PC-9 (cell line): ENCODE measurements around the gene EDEM1. TPM values are rescaled to one million over a fixed set of nuclear protein-coding genes. Genes with fewer than 3 reads are reported as not detected.
"Not testable (repeated sequence)": the region's sequence is repeated elsewhere in the genome, so short reads cannot be mapped to it uniquely, and the experiment has no call there.

Experiments
- BruUV-seq: library from RNA; stranded (reverse); fragments of 400-500 nt; replicated peaks from 2 replicates; lab custom pipeline; 2021; lab: Mats Ljungman, UMichigan
- CTCF ChIA-PET: fragments of 300-600 bp; sonication (Branson Sonifier 250); formaldehyde crosslinking; loops from one replicate; lab custom pipeline; 2022; ENCODE audit warnings: antibody characterized with exemption; lab: Charles Lee
- POLR2A ChIA-PET: fragments of 300-600 bp; sonication (Branson Sonifier 250); formaldehyde crosslinking; loops from one replicate; lab custom pipeline; 2022; ENCODE audit warnings: antibody characterized with exemption; ENCODE audit not compliant: unreplicated experiment; lab: Charles Lee
- DNase-seq, 2 experiments: peaks; one replicate each; pipeline versions ENCODE4 v3.0.0 to v3.0.0-alpha.2; 2015 to 2022; ENCODE audit warnings: mixed read lengths in 1 of 2
- H2AFZ ChIP-seq: fragments of 200-600 bp; sonication (generic); 2 replicates; pipeline ENCODE4 v1.8.1; 2017; ENCODE audit warnings: antibody characterized with exemption
- H3F3A ChIP-seq: fragments of 200-600 bp; sonication (generic); 2 replicates; pipeline ENCODE4 v1.8.1; 2017; ENCODE audit warnings: antibody characterized with exemption, mild to moderate bottlenecking, low read depth; ENCODE audit not compliant: insufficient read depth
- H3K27ac ChIP-seq: fragments of 200-600 bp; sonication (generic); 2 replicates; pipeline ENCODE4 v1.6.1; 2016; ENCODE audit warnings: mixed run types
- H3K27me3 ChIP-seq: fragments of 200-600 bp; sonication (generic); 2 replicates; pipeline ENCODE4 v1.6.1; 2016; ENCODE audit warnings: low read depth, mixed run types; ENCODE audit not compliant: insufficient read depth
- H3K36me3 ChIP-seq: fragments of 200-600 bp; sonication (generic); 2 replicates; pipeline ENCODE4 v1.6.1; 2016; ENCODE audit warnings: low read depth, mixed run types
- H3K4me1 ChIP-seq: fragments of 200-600 bp; sonication (generic); replicated peaks from 2 replicates; pipeline ENCODE4 v1.6.1; 2016; ENCODE audit warnings: mixed run types; ENCODE audit not compliant: insufficient read depth
- H3K4me2 ChIP-seq: fragments of 200-600 bp; sonication (generic); 2 replicates; pipeline ENCODE4 v1.6.1; 2017; ENCODE audit warnings: mixed run types
- H3K4me3 ChIP-seq: fragments of 200-600 bp; sonication (generic); 2 replicates; pipeline ENCODE4 v1.6.1; 2016; ENCODE audit warnings: mixed run types
- H3K79me2 ChIP-seq: fragments of 200-600 bp; sonication (generic); 2 replicates; pipeline ENCODE4 v1.6.1; 2017; ENCODE audit warnings: low read depth, mixed run types
- H3K9me2 ChIP-seq: fragments of 200-600 bp; sonication (generic); 2 replicates; pipeline ENCODE4 v1.8.1; 2017; ENCODE audit warnings: mild to moderate bottlenecking; ENCODE audit not compliant: insufficient read depth
- H3K9me3 ChIP-seq: fragments of 200-600 bp; sonication (generic); 2 replicates; pipeline ENCODE4 v1.8.1; 2016; ENCODE audit warnings: low read depth; ENCODE audit not compliant: insufficient read depth
- H4K20me1 ChIP-seq: fragments of 200-600 bp; sonication (generic); 2 replicates; pipeline ENCODE4 v1.8.1; 2017; ENCODE audit not compliant: insufficient read depth
- EZH2 ChIP-seq: fragments of 200-600 bp; sonication (generic); IDR thresholded peaks from 2 replicates; pipeline ENCODE4 v1.8.0; 2017; ENCODE audit warnings: antibody characterized with exemption, low read depth
- intact Hi-C: fragments of 100-400 bp; cut with micrococcal nuclease; formaldehyde crosslinking; loops from one replicate; pipeline ENCODE4 v1.10.0; 2022; ENCODE audit not compliant: unreplicated experiment
- total RNA-seq: library from RNA; stranded (reverse); gene quantifications from 2 replicates; pipeline ENCODE4 v1.2.3, GENCODE V29; 2021
- TF ChIP-seq, protein P1 (sequence below): fragments of 200-600 bp; sonication (generic); conservative IDR thresholded peaks from 2 replicates; pipeline ENCODE4 v1.6.1; 2017; ENCODE audit warnings: mixed run types, antibody characterized with exemption, mild to moderate bottlenecking, moderate library complexity

EDEM1 gene
- total RNA-seq, 1 experiment from 2014 or later: 55.9 TPM

DNA sequence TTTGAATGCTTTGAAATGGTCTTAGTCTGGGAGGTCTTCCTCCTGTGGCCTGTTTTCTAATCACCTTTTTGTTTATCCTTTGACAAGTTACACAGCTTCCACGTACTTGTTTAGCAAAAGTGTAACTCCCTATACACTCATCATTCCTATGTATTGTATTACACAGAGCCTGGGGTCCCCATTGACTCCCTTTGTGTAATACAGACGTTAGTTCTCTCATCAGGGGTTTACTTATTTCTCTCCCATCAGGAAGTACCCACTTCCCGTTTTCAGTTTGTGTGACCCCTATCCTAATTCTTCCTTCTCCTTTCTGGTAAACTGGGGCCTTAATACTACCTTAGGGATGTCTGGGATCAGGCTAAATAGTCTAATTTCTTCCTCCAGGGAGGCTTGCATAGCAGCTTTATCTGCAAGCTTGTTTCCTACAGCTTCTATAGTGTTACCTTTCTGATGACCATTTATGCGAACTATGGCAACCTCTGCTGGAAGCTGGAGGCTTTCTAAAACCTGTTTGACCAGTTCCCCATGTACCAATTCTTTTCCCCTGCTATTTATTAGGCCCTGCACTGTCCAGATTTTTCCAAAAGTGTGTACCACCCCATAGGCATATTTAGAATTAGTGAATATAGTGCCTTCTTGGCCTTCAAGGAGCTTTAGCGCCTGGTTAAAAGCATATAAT, 43.1 kb upstream of the EDEM1 start:
- intact Hi-C loops: loop anchor here (1.0 kb wide), 1 partner anchor 22 kb away; the partner anchor contains the start of gene ARL8B
- Histone ChIP-seq H2AFZ (no peak overlapping the region), H3K4me1 (peaks cover 22% of the 10 kb centered on the region), H3K36me3 (no peaks in the 10 kb centered on the region), H3K27ac (peak overlapping the region; percentile 47), H3K79me2 (peaks cover 92% of the 10 kb centered on the region), H3K9me3 (no peaks in the 10 kb centered on the region), H3K9me2 (no peaks in the 10 kb centered on the region), H4K20me1 (peaks cover 18% of the 10 kb centered on the region; the same call in 1 of the 2 replicates), H3K27me3 (no peaks in the 10 kb centered on the region), H3F3A (no peaks in the 10 kb centered on the region; the same call in 1 of the 2 replicates), H3K4me3 (no peak overlapping the region), H3K4me2 (peak overlapping the region; percentile 44)
- ChIA-PET CTCF (interaction anchor here (0.5 to 1.2 kb wide), 2 partner anchors 21 to 56 kb away, joined by 3 to 8 read pairs; no protein-coding TSS in a partner anchor), POLR2A (no interaction called here)
- peak; percentile 45 to 79 for DNase-seq
- TF ChIP-seq EZH2: no peak
- TF ChIP-seq, protein P1, sequence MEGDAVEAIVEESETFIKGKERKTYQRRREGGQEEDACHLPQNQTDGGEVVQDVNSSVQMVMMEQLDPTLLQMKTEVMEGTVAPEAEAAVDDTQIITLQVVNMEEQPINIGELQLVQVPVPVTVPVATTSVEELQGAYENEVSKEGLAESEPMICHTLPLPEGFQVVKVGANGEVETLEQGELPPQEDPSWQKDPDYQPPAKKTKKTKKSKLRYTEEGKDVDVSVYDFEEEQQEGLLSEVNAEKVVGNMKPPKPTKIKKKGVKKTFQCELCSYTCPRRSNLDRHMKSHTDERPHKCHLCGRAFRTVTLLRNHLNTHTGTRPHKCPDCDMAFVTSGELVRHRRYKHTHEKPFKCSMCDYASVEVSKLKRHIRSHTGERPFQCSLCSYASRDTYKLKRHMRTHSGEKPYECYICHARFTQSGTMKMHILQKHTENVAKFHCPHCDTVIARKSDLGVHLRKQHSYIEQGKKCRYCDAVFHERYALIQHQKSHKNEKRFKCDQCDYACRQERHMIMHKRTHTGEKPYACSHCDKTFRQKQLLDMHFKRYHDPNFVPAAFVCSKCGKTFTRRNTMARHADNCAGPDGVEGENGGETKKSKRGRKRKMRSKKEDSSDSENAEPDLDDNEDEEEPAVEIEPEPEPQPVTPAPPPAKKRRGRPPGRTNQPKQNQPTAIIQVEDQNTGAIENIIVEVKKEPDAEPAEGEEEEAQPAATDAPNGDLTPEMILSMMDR: no peak
- BruUV-seq: no TSS peak

DNA sequence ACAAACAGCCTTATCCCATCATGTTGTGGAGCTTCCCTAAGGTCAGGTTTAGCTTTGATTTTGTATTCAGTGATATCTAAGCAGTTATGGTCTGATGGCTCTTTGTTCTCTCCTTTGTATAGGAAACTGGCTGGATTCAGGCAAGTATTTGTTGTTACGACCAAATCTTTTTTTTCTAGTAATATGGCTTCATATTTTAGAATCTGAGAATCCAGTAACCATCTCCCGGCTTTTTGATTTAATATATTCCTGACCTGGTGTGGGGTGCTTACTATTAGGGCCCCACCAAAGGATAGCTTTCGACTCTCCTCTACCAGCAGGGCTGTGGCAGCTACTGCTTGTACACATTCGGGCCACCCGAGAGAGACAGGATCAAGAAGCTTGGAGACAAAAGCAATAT, 42.4 kb upstream of the EDEM1 start:
- peaks cover 92% of the 10 kb centered on the region for H3K79me2 ChIP-seq
- peaks cover 22% of the 10 kb centered on the region for H3K4me1 ChIP-seq
- H3K4me3 ChIP-seq: no peak overlapping the region
- no peaks in the 10 kb centered on the region; the same call in 1 of the 2 replicates for H3F3A ChIP-seq
- BruUV-seq: no TSS peak
- CTCF ChIA-PET: interaction anchor here (0.5 to 1.2 kb wide), 2 partner anchors 22 to 56 kb away, joined by 3 to 8 read pairs; no protein-coding TSS in a partner anchor
- H3K9me3 ChIP-seq: no peaks in the 10 kb centered on the region
- no peaks in the 10 kb centered on the region for H3K27me3 ChIP-seq
- H3K4me2 ChIP-seq: peak overlapping the region; percentile 30
- peaks cover 18% of the 10 kb centered on the region; the same call in 1 of the 2 replicates for H4K20me1 ChIP-seq
- TF ChIP-seq, protein P1: no peak
- TF ChIP-seq EZH2: no peak
- intact Hi-C loops: no loop called here
- H3K9me2 ChIP-seq: no peaks in the 10 kb centered on the region
- no peaks in the 10 kb centered on the region for H3K36me3 ChIP-seq
- no peak overlapping the region for H2AFZ ChIP-seq
- DNase-seq: no peak
- H3K27ac ChIP-seq: no peak overlapping the region
- POLR2A ChIA-PET: interaction anchor here (0.6 kb wide), 1 partner anchor 15 kb away, joined by 3 read pairs; no protein-coding TSS in a partner anchor

DNA sequence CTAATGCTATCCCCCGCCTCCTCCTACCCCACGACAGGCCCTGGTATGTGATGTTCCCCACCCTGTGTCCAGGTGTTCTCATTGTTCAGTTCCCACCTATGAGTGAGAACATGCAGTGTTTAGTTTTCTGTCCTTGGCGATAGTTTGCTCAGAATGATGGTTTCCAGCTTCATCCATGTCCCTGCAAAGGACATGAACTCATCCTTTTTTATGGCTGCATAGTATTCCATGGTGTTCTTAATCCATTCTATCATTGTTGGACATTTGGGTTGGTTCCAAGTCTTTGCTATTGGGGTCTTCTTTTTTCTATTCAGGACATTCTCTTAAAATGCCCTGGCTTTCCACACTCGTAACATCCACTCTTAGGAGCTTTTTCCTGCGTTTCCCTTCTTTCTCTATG, 40.4 kb upstream of the EDEM1 start:
- H3K9me2 ChIP-seq, POLR2A ChIA-PET, H3K9me3 ChIP-seq, H3K4me3 ChIP-seq, DNase-seq, H3K4me2 ChIP-seq, H3F3A ChIP-seq, H2AFZ ChIP-seq, H3K27me3 ChIP-seq, H3K27ac ChIP-seq, BruUV-seq, intact Hi-C loops, H3K36me3 ChIP-seq: not testable (repeated sequence)
- Histone ChIP-seq H4K20me1 (peaks cover 20% of the 10 kb centered on the region), H3K4me1 (peaks cover 22% of the 10 kb centered on the region), H3K79me2 (peaks cover 88% of the 10 kb centered on the region)
- CTCF ChIA-PET: interaction anchor here (0.5 kb wide), 1 partner anchor 10 kb away, joined by 4 read pairs; no protein-coding TSS in a partner anchor
